ENCODE results near the gene TMEM183A.

TMEM183A gene

DNA sequence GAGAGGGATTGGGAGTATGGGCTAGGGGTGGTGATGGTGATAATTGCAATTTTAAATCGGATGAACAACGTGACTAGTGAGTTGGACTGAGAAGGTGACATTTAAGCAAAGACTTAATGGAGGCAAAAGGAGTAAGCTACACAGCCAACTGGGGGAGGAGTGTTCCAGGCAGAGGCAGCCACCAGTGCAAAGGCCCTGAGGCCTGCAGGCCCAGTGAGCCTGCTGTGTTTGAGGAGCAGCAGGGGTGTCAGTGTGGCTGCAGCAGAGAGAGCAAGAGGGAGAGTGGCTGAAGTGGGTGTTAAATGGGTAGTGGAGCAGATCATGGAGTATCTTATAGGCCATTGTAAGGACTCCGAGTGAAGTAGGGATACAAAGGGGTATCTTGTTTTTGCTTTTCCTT is 59.8 kb downstream of the TMEM183A start:
- Histone ChIP-seq H3K9ac (ENCODE audit: low read depth, low read length) (no peak overlapping the region), H3K9me3 (ENCODE audit: insufficient read depth, low read length, severe bottlenecking) (no peaks in the 10 kb centered on the region), H3K36me3 (ENCODE audit: insufficient read depth, low read length) (no peaks in the 10 kb centered on the region), H4K20me1 (ENCODE audit: insufficient read depth, low read length) (peaks cover 3% of the 10 kb centered on the region; the same call in 1 of the 2 replicates), H3K4me2 (ENCODE audit: insufficient read depth, low read length) (no peak overlapping the region), H3K79me2 (ENCODE audit: insufficient read depth, low read length) (no peaks in the 10 kb centered on the region), H3K4me3 (ENCODE audit: low read depth in 1 of 2, low read length in 2 of 2) (no peak overlapping the region), H3K4me1 (ENCODE audit: insufficient read depth, low read length) (no peaks in the 10 kb centered on the region), H3K27me3 (ENCODE audit: insufficient read depth, low read length, poor library complexity) (peaks cover 19% of the 10 kb centered on the region), H2AFZ (ENCODE audit: low read depth, low read length) (no peak overlapping the region), H3K27ac (ENCODE audit: low read length) (no peak overlapping the region)
- DNase-seq (no peak), ATAC-seq (ENCODE audit: insufficient read depth, low read depth) (no peak)
- TF ChIP-seq, protein P1, sequence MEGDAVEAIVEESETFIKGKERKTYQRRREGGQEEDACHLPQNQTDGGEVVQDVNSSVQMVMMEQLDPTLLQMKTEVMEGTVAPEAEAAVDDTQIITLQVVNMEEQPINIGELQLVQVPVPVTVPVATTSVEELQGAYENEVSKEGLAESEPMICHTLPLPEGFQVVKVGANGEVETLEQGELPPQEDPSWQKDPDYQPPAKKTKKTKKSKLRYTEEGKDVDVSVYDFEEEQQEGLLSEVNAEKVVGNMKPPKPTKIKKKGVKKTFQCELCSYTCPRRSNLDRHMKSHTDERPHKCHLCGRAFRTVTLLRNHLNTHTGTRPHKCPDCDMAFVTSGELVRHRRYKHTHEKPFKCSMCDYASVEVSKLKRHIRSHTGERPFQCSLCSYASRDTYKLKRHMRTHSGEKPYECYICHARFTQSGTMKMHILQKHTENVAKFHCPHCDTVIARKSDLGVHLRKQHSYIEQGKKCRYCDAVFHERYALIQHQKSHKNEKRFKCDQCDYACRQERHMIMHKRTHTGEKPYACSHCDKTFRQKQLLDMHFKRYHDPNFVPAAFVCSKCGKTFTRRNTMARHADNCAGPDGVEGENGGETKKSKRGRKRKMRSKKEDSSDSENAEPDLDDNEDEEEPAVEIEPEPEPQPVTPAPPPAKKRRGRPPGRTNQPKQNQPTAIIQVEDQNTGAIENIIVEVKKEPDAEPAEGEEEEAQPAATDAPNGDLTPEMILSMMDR (IDR thresholded peaks at IDR 0.05; ENCODE audit: borderline replicate concordance, extremely low read depth, low read length, poor library complexity, severe bottlenecking): no peak
- TF ChIP-seq EZH2 (IDR thresholded peaks at IDR 0.05; ENCODE audit: borderline replicate concordance, low read depth, low read length, severe bottlenecking): no peak

DNA sequence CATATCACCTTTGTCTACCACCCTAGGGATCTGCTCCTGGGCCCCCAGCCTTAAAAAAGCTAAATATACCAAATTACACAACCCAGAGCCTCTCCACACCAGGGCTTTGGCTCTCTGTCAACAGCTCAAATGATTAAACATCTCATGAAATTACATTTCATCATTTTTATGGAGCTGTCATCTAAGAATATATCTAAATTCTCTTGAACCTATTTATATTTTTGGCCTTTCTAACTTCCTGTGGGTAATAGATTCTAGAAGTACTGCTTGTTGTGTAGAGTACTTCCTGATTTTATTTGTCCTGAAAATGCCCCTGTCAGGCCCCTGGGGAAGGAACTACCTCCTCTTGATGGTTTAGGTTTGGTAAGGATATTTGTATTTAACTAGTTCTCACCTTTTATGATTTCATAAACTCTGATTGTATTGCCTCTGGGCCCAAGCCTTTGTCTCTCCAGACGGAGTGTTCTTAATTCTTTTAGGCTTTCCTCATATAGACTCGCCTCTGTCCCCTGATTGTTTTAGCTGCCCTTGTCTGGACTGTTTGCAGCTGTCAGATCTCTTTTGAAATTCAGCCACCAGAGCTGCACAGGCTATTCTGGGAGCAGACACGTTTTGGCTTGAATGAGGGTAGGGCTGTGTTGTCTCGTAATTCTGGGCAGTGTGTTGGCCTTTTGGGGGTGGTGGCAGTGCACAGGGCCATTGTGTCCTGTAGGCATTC is 62.0 kb downstream of the TMEM183A start:
- H3K27ac ChIP-seq (ENCODE audit: low read length): no peak overlapping the region
- DNase-seq: no peak
- peaks cover 38% of the 10 kb centered on the region for H3K27me3 ChIP-seq (ENCODE audit: insufficient read depth, low read length, poor library complexity)
- no peaks in the 10 kb centered on the region for H3K36me3 ChIP-seq (ENCODE audit: insufficient read depth, low read length)
- peaks cover 3% of the 10 kb centered on the region; the same call in 1 of the 2 replicates for H4K20me1 ChIP-seq (ENCODE audit: insufficient read depth, low read length)
- no peak overlapping the region for H2AFZ ChIP-seq (ENCODE audit: low read depth, low read length)
- ATAC-seq (ENCODE audit: insufficient read depth, low read depth): no peak
- H3K4me1 ChIP-seq (ENCODE audit: insufficient read depth, low read length): no peaks in the 10 kb centered on the region
- no peak overlapping the region for H3K4me2 ChIP-seq (ENCODE audit: insufficient read depth, low read length)
- H3K9ac ChIP-seq (ENCODE audit: low read depth, low read length): no peak overlapping the region
- no peaks in the 10 kb centered on the region for H3K79me2 ChIP-seq (ENCODE audit: insufficient read depth, low read length)
- no peaks in the 10 kb centered on the region for H3K9me3 ChIP-seq (ENCODE audit: insufficient read depth, low read length, severe bottlenecking)
- no peak for TF ChIP-seq EZH2 (IDR thresholded peaks at IDR 0.05; ENCODE audit: borderline replicate concordance, low read depth, low read length, severe bottlenecking)
- TF ChIP-seq, protein P1 (IDR thresholded peaks at IDR 0.05; ENCODE audit: borderline replicate concordance, extremely low read depth, low read length, poor library complexity, severe bottlenecking): no peak
- H3K4me3 ChIP-seq (ENCODE audit: low read depth in 1 of 2, low read length in 2 of 2): no peak overlapping the region

DNA sequence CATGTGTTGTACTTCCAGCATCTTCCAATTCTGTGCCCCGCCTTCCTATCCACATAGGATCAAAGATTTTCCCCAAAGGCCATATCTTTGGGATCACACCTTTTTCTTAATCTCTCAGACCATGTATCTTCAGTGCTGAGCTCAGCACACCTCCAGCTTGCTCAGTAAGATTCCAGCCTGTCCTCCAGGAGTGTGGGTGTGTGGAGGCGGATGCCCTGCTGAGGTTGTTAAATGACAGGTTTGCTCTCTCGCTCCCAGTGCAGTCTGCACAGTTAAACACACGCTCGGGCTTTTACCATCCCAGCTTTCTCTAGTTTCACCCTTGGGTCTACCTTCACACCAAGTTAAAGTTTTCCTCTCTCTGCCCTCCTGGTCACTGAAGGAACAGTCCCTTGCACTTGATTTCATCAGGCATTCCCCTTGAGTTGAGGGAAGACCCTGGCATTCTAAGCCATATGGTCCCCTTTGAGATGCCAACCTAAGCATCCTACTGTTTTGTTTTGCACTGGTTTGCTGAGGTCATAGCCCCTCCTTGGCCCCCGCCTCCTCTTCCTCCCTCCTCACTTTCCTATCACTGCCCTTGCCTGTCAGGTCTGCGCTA is 64.9 kb downstream of the TMEM183A start:
- H3K27ac ChIP-seq (ENCODE audit: low read length): no peak overlapping the region
- no peaks in the 10 kb centered on the region for H3K9me3 ChIP-seq (ENCODE audit: insufficient read depth, low read length, severe bottlenecking)
- no peak for ATAC-seq (ENCODE audit: insufficient read depth, low read depth)
- no peak overlapping the region for H3K9ac ChIP-seq (ENCODE audit: low read depth, low read length)
- peaks cover 30% of the 10 kb centered on the region for H3K27me3 ChIP-seq (ENCODE audit: insufficient read depth, low read length, poor library complexity)
- H4K20me1 ChIP-seq (ENCODE audit: insufficient read depth, low read length): peaks cover under 1% of the 10 kb centered on the region; the same call in 1 of the 2 replicates
- H3K79me2 ChIP-seq (ENCODE audit: insufficient read depth, low read length): no peaks in the 10 kb centered on the region
- H3K4me2 ChIP-seq (ENCODE audit: insufficient read depth, low read length): no peak overlapping the region
- DNase-seq: no peak
- no peak overlapping the region for H3K4me3 ChIP-seq (ENCODE audit: low read depth in 1 of 2, low read length in 2 of 2)
- no peaks in the 10 kb centered on the region for H3K4me1 ChIP-seq (ENCODE audit: insufficient read depth, low read length)
- no peaks in the 10 kb centered on the region for H3K36me3 ChIP-seq (ENCODE audit: insufficient read depth, low read length)
- H2AFZ ChIP-seq (ENCODE audit: low read depth, low read length): no peak overlapping the region
- TF ChIP-seq, protein P1 (IDR thresholded peaks at IDR 0.05; ENCODE audit: borderline replicate concordance, extremely low read depth, low read length, poor library complexity, severe bottlenecking): no peak
- no peak for TF ChIP-seq EZH2 (IDR thresholded peaks at IDR 0.05; ENCODE audit: borderline replicate concordance, low read depth, low read length, severe bottlenecking)
